WERI-Rb-1 (cell line): ENCODE data around the gene BLNK.

Source experiments
- DNase-seq: peaks from one replicate; pipeline ENCODE4 v3.0.0-alpha.2; 2020
- H3K27ac ChIP-seq: fragments of 250-450 bp; sonication (Bioruptor Pico); 2 replicates; pipeline ENCODE4 v1.5.1; 2020; ENCODE audit warnings: mild to moderate bottlenecking, moderate library complexity
- H3K27me3 ChIP-seq: fragments of 250-450 bp; sonication (Bioruptor Pico); 2 replicates; pipeline ENCODE4 v1.5.1; 2021; ENCODE audit warnings: mild to moderate bottlenecking, low read depth, moderate library complexity; ENCODE audit not compliant: insufficient read depth, severe bottlenecking
- H3K36me3 ChIP-seq: fragments of 250-450 bp; sonication (Bioruptor Pico); 2 replicates; pipeline ENCODE4 v1.5.1; 2020; ENCODE audit warnings: mild to moderate bottlenecking, moderate library complexity
- H3K4me3 ChIP-seq: 2 replicates; pipeline ENCODE4 v1.5.1; 2011; ENCODE audit warnings: low read depth, mild to moderate bottlenecking, control low read depth, low read length
- H3K9me3 ChIP-seq: fragments of 250-450 bp; sonication (Bioruptor Pico); 2 replicates; pipeline ENCODE4 v1.5.1; 2021; ENCODE audit warnings: mild to moderate bottlenecking, moderate library complexity; ENCODE audit not compliant: severe bottlenecking
- TF ChIP-seq, protein P1 (sequence below): IDR thresholded peaks from 2 replicates; pipeline ENCODE4 v1.5.1; 2011; ENCODE audit warnings: low read depth, mild to moderate bottlenecking, control low read depth, inconsistent platforms, low read length

The BLNK gene

DNA sequence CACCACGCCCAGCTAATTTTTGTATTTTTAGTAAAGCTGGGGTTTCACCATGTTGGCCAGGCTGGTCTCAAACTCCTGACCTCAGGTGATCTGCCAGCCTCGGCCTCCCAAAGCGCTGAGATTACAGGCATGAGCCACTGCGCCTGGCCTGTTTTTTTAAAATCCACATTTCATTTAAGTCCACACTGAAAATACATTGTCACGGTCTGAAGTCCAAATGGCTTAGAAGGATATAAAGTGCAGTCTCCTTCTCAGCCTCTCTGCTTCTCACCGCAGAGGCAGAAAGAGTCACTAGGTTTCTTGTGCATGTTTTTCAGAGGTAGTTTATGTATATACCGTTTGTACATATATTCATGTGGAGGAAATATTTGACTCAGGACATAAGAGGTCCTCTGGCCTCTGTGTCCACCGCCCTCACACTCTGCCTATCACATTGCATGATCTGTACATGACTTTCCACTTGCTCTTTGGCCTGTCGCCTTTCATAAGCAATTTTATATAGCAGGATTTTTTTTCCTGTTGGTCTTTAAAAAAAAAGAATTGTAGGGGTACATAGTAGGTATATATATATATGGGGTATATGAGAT is 42.9 kb downstream of the BLNK start:
- DNase-seq: no peak
- Histone ChIP-seq H3K9me3 (no peaks in the 10 kb centered on the region), H3K4me3 (no peak overlapping the region), H3K27me3 (no peaks in the 10 kb centered on the region), H3K27ac (no peak overlapping the region), H3K36me3 (no peaks in the 10 kb centered on the region)
- TF ChIP-seq, protein P1, sequence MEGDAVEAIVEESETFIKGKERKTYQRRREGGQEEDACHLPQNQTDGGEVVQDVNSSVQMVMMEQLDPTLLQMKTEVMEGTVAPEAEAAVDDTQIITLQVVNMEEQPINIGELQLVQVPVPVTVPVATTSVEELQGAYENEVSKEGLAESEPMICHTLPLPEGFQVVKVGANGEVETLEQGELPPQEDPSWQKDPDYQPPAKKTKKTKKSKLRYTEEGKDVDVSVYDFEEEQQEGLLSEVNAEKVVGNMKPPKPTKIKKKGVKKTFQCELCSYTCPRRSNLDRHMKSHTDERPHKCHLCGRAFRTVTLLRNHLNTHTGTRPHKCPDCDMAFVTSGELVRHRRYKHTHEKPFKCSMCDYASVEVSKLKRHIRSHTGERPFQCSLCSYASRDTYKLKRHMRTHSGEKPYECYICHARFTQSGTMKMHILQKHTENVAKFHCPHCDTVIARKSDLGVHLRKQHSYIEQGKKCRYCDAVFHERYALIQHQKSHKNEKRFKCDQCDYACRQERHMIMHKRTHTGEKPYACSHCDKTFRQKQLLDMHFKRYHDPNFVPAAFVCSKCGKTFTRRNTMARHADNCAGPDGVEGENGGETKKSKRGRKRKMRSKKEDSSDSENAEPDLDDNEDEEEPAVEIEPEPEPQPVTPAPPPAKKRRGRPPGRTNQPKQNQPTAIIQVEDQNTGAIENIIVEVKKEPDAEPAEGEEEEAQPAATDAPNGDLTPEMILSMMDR: no peak

DNA sequence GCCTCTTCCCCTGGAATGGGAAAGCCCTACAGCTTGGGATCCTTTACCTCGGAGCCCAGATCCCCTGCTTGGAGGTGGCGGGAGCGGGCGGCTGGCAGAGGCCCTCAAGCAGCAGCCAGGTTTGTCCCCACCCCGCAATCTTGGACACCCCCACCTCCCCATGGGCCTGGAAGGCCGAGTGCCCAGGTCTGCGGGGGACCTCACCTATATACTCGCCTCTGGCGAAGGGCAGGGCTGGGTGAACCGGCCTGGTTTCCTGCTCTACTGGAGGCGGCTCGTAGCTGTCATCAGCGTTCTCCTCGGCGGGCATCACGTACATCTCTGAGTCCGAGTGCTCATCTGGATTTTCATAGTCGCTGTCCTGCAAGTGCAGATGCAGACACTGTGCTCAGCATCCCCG is 44.2 kb downstream of the BLNK start:
- Histone ChIP-seq H3K27me3 (no peaks in the 10 kb centered on the region), H3K36me3 (no peaks in the 10 kb centered on the region), H3K27ac (no peak overlapping the region), H3K9me3 (no peaks in the 10 kb centered on the region), H3K4me3 (no peak overlapping the region)
- TF ChIP-seq, protein P1: no peak
- DNase-seq: no peak

DNA sequence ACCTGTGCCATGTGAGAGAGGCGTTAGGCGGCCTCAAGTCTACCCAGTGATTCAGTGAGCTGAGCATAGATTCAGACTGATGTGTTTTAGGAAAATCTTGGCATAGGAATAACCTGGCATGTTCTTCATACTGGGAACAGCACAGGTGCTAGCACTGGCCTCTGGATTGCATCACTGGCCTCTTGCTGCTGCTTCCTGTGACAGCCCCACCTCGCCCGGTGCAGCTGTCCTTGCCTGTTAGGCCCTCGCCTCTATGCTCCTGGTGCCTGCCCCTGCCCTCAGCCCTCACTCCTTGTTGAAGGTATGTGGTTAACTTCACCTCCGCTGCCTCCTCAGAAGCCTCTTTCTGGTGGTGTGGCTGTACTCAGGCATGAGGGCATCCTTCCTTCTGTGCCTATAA is 46.2 kb downstream of the BLNK start:
- no peaks in the 10 kb centered on the region for H3K9me3 ChIP-seq
- no peaks in the 10 kb centered on the region for H3K36me3 ChIP-seq
- no peak overlapping the region for H3K27ac ChIP-seq
- no peak overlapping the region for H3K4me3 ChIP-seq
- H3K27me3 ChIP-seq: no peaks in the 10 kb centered on the region
- TF ChIP-seq, protein P1: no peak
- DNase-seq: no peak

DNA sequence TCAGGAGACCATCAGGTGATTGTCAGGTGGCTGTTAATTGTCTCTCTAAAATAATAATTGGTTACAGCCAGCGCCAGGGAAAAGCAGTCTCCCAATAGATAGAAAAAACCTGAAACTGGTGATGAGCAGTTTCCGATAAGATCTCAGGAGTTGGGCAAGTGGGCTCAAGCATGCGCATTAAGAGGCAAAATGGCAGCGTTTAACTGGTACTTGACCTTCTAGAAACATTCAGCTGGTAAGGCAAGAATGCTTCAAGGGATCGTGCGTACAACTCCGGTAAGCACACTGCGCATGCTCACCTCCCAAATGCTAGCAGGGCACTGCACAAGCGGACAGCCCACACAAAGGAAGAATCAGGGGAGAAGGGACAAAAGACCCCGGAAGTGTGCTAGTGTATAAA is 48.5 kb downstream of the BLNK start:
- H3K36me3 ChIP-seq: no peaks in the 10 kb centered on the region

DNA sequence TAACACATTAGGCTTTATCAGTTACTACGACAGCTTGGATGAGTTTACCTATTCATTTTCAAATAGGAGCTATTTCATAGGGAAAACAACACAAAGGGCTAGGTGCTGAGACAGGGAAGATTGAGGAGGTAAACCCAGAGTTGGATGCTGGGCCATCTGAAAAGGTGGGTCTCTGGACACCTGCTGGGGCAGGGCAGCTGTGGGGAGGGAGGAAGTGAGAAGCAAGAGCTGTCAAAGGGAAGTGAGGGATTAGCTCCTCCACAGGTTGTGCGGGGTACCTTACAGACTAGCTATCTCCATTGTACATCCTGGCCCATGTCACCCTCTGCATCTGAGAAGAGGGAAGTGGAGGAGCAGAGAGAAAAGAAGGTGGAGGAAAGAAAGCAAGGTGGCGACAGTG is 48.9 kb downstream of the BLNK start:
- no peak for DNase-seq
- Histone ChIP-seq H3K27ac (no peak overlapping the region), H3K36me3 (no peaks in the 10 kb centered on the region), H3K9me3 (no peaks in the 10 kb centered on the region), H3K27me3 (no peaks in the 10 kb centered on the region), H3K4me3 (no peak overlapping the region)
- TF ChIP-seq, protein P1: no peak

More for the DNA sequence above, 48.5 kb downstream of the BLNK start:
- Histone ChIP-seq H3K27me3 (no peaks in the 10 kb centered on the region), H3K4me3 (no peak overlapping the region), H3K27ac (no peak overlapping the region), H3K9me3 (no peaks in the 10 kb centered on the region)
- TF ChIP-seq, protein P1: no peak
- DNase-seq: no peak

DNA sequence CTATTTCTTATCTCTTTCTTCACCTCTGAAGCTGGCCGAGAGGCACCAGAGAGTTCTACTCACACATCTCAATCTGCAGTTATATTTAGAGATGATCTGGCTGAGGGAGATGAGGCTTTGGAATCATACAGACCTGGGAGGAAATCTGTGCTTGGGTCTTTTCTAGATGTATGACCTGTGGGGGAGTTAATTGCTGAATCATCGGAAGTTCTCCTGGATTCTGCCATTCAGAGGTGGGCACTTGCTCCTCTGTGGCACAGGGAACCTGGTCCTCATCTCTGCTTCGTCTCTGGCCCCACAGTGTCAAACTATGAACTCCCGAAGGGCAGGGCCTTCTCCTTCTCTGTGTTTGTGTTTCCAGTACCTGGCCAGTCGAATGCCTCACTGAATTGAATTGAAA is 52.5 kb downstream of the BLNK start:
- no peaks in the 10 kb centered on the region for H3K36me3 ChIP-seq
- H3K27me3 ChIP-seq: no peaks in the 10 kb centered on the region
- H3K9me3 ChIP-seq: no peaks in the 10 kb centered on the region
- no peak for DNase-seq
- H3K4me3 ChIP-seq: no peak overlapping the region
- TF ChIP-seq, protein P1: no peak
- no peak overlapping the region for H3K27ac ChIP-seq
